DND-41 (cell line): ENCODE data around the gene WDR90.
A peak's percentile ranks its signal among the peaks of the same experiment; 100 is the strongest.

ENCODE experiments used
- ATAC-seq: fragments of 200-7000 bp; cut with Tn5 transposase; 3 replicates; pipeline ENCODE4 v1.9.1; 2021; ENCODE audit warnings: low read depth; ENCODE audit not compliant: insufficient read depth
- DNase-seq: peaks from one replicate; pipeline ENCODE4 v3.0.0-alpha.2; 2020
- H2AFZ ChIP-seq: 2 replicates; pipeline ENCODE4 v1.6.0; 2012; ENCODE audit warnings: low read depth, low read length
- H3K27ac ChIP-seq: 2 replicates; pipeline ENCODE4 v1.5.1; 2012; ENCODE audit warnings: low read length, inconsistent platforms
- H3K27me3 ChIP-seq: fragments of 200-600 bp; sonication (generic); 2 replicates; pipeline ENCODE4 v1.6.0; 2012; ENCODE audit warnings: low read length, mild to moderate bottlenecking, inconsistent platforms; ENCODE audit not compliant: insufficient read depth, poor library complexity
- H3K36me3 ChIP-seq: 2 replicates; pipeline ENCODE4 v1.5.1; 2012; ENCODE audit warnings: low read length, inconsistent platforms; ENCODE audit not compliant: insufficient read depth
- H3K4me1 ChIP-seq: 2 replicates; pipeline ENCODE4 v1.5.1; 2012; ENCODE audit warnings: mild to moderate bottlenecking, low read length; ENCODE audit not compliant: insufficient read depth
- H3K4me2 ChIP-seq: 2 replicates; pipeline ENCODE4 v1.6.0; 2012; ENCODE audit warnings: mild to moderate bottlenecking, moderate library complexity, low read length, inconsistent platforms; ENCODE audit not compliant: insufficient read depth
- H3K4me3 ChIP-seq, 2 experiments: fragments of 200-600 bp in 1 of 2; shearing (Covaris generic) in 1 of 2; 2 replicates each; pipeline ENCODE4 v1.5.1; 2012 to 2016; ENCODE audit warnings: inconsistent platforms in 2 of 2, low read length in 2 of 2, mild to moderate bottlenecking in 2 of 2, low read depth in 1 of 2, moderate library complexity in 1 of 2
- H3K79me2 ChIP-seq: 2 replicates; pipeline ENCODE4 v1.6.0; 2012; ENCODE audit warnings: low read length, inconsistent platforms; ENCODE audit not compliant: insufficient read depth
- H3K9ac ChIP-seq: 2 replicates; pipeline ENCODE4 v1.6.0; 2012; ENCODE audit warnings: low read depth, mild to moderate bottlenecking, inconsistent platforms, low read length, moderate library complexity
- H3K9me3 ChIP-seq: 2 replicates; pipeline ENCODE4 v1.5.1; 2012; ENCODE audit warnings: low read length, moderate library complexity, mild to moderate bottlenecking, inconsistent platforms; ENCODE audit not compliant: insufficient read depth, severe bottlenecking
- H4K20me1 ChIP-seq: 2 replicates; pipeline ENCODE4 v1.6.0; 2012; ENCODE audit warnings: low read length; ENCODE audit not compliant: insufficient read depth
- EZH2 ChIP-seq: IDR thresholded peaks from 3 replicates; pipeline ENCODE4 v1.6.1; 2012; ENCODE audit warnings: borderline replicate concordance, low read depth, mild to moderate bottlenecking, moderate library complexity, low read length, inconsistent platforms; ENCODE audit not compliant: severe bottlenecking
- TF ChIP-seq, protein P1 (sequence below): IDR thresholded peaks from 2 replicates; pipeline ENCODE4 v1.5.1; 2012; ENCODE audit warnings: borderline replicate concordance, low read length, moderate library complexity, mild to moderate bottlenecking; ENCODE audit not compliant: poor library complexity, severe bottlenecking; ENCODE audit errors: extremely low read depth

Gene WDR90

GRCh38 chr16:633336-634050 lies 15.7 kb upstream of the WDR90 start:
- H3K79me2 ChIP-seq, result peaks cover 23% of the 10 kb centered on the region
- no peak overlapping the region for H3K9ac ChIP-seq
- no peak for TF ChIP-seq EZH2
- TF ChIP-seq, protein P1, sequence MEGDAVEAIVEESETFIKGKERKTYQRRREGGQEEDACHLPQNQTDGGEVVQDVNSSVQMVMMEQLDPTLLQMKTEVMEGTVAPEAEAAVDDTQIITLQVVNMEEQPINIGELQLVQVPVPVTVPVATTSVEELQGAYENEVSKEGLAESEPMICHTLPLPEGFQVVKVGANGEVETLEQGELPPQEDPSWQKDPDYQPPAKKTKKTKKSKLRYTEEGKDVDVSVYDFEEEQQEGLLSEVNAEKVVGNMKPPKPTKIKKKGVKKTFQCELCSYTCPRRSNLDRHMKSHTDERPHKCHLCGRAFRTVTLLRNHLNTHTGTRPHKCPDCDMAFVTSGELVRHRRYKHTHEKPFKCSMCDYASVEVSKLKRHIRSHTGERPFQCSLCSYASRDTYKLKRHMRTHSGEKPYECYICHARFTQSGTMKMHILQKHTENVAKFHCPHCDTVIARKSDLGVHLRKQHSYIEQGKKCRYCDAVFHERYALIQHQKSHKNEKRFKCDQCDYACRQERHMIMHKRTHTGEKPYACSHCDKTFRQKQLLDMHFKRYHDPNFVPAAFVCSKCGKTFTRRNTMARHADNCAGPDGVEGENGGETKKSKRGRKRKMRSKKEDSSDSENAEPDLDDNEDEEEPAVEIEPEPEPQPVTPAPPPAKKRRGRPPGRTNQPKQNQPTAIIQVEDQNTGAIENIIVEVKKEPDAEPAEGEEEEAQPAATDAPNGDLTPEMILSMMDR, result no peak
- H3K9me3 ChIP-seq, result no peaks in the 10 kb centered on the region
- peaks cover 17% of the 10 kb centered on the region for H3K36me3 ChIP-seq
- ATAC-seq (no peak), DNase-seq (no peak)
- no peak overlapping the region for H2AFZ ChIP-seq
- H3K27me3 ChIP-seq, result no peaks in the 10 kb centered on the region
- peaks cover 27% of the 10 kb centered on the region for H3K4me1 ChIP-seq
- H3K4me2 ChIP-seq, result peak overlapping the region; percentile 92; the same call in 1 of the 2 replicates
- peak overlapping the region in 1 of 2 experiments; percentile 19; a peak in 1 of 4 replicates for H3K4me3 ChIP-seq
- no peak overlapping the region for H3K27ac ChIP-seq
- peaks cover 34% of the 10 kb centered on the region for H4K20me1 ChIP-seq

- H3K4me1 ChIP-seq, result peaks cover 27% of the 10 kb centered on the region
- TF ChIP-seq, protein P1, result no peak
- TF ChIP-seq EZH2, result no peak
- peak overlapping the region; percentile 92 for H3K4me2 ChIP-seq
- peaks cover 23% of the 10 kb centered on the region for H3K79me2 ChIP-seq
- no peaks in the 10 kb centered on the region for H3K27me3 ChIP-seq
- no peak overlapping the region for H2AFZ ChIP-seq
- peak overlapping the region; percentile 92; the same call in 1 of the 2 replicates for H3K9ac ChIP-seq
- DNase-seq (no peak), ATAC-seq (no peak)
- peaks cover 31% of the 10 kb centered on the region for H4K20me1 ChIP-seq
- H3K27ac ChIP-seq, result no peak overlapping the region
- H3K4me3 ChIP-seq, result peak overlapping the region in 1 of 2 experiments; percentile 19; a peak in 1 of 4 replicates
- peaks cover 17% of the 10 kb centered on the region for H3K36me3 ChIP-seq
- H3K9me3 ChIP-seq, result no peaks in the 10 kb centered on the region
Observed at GRCh38 chr16:634051-634670, 15.0 kb upstream of the WDR90 start.

- TF ChIP-seq EZH2, result no peak
- TF ChIP-seq, protein P1, result no peak
- Histone ChIP-seq H3K9ac (peak overlapping the region; percentile 92), H4K20me1 (peaks cover 28% of the 10 kb centered on the region), H3K79me2 (peaks cover 23% of the 10 kb centered on the region), H3K4me2 (peak overlapping the region; percentile 92), H3K27ac (peak overlapping the region; percentile 84), H3K4me1 (peaks cover 27% of the 10 kb centered on the region), H3K4me3 (peak overlapping the region; percentile 80 to 84; a peak in 3 of 4 replicates), H3K9me3 (no peaks in the 10 kb centered on the region), H3K27me3 (no peaks in the 10 kb centered on the region), H3K36me3 (peaks cover 17% of the 10 kb centered on the region), H2AFZ (no peak overlapping the region)
- DNase-seq (no peak), ATAC-seq (no peak)
Observed at GRCh38 chr16:634996-635395, 14.2 kb upstream of the WDR90 start.
